ENCODE data around the gene GRIP2. TPM values are rescaled to one million over a fixed set of nuclear protein-coding genes. Genes with fewer than 3 reads are reported as not detected.

Gene GRIP2
- total and polyA plus RNA-seq, 2 donors (not counting 3 experiments of a cell fraction or from before 2014, with no cell fraction given): not detected

- no peaks in the 10 kb centered on the region for H3K4me1 ChIP-seq (ENCODE audit: control insufficient read depth, extremely low read depth, insufficient read depth, low read length)
- BruUV-seq (replicated peaks): no TSS peak
- H3K9me1 ChIP-seq (replicated peaks; ENCODE audit: control insufficient read depth, extremely low read depth, insufficient read depth, low read length): no peaks in the 10 kb centered on the region
- no peak overlapping the region for H3K4me3 ChIP-seq (replicated peaks in 1 of 3; ENCODE audit: insufficient read depth in 1 of 3, low read depth in 1 of 3, low read length in 3 of 3)
- TF ChIP-seq GATA2 (IDR thresholded peaks at IDR 0.05; ENCODE audit: insufficient read depth, insufficient read length, low read depth, low read length): no peak
- no peak for TF ChIP-seq JUN (IDR thresholded peaks at IDR 0.05; ENCODE audit: borderline replicate concordance, insufficient read depth, insufficient read length, low read depth)
- TF ChIP-seq POLR2A (IDR thresholded peaks at IDR 0.05; ENCODE audit: low read depth, low read length): no peak
- TF ChIP-seq EZH2 (IDR thresholded peaks at IDR 0.05; ENCODE audit: borderline replicate concordance, low read depth, low read length, severe bottlenecking): no peak
- TF ChIP-seq FOS (IDR thresholded peaks at IDR 0.05; ENCODE audit: borderline replicate concordance, insufficient read depth, low read length): no peak
- no peak for TF ChIP-seq CTCF (IDR thresholded peaks at IDR 0.05; ENCODE audit: extremely low read depth in 1 of 2, insufficient read depth in 1 of 2, low read depth in 1 of 2, low read length in 2 of 2)
- no peak for TF ChIP-seq MAX (IDR thresholded peaks at IDR 0.05; ENCODE audit: insufficient read depth, insufficient read length)
- no peak for TF ChIP-seq MYC (IDR thresholded peaks at IDR 0.05; ENCODE audit: low read depth, low read length)
- no peak for TF ChIP-seq POLR2AphosphoS5 (IDR thresholded peaks at IDR 0.05; ENCODE audit: insufficient read depth, low read depth, low read length)
- no peaks in the 10 kb centered on the region for H3K36me3 ChIP-seq (ENCODE audit: control insufficient read depth in 2 of 2, extremely low read depth in 1 of 2, insufficient read depth in 2 of 2, low read length in 2 of 2)
- H2AFZ ChIP-seq (ENCODE audit: low read depth, low read length): no peak overlapping the region
- no peaks in the 10 kb centered on the region for H4K20me1 ChIP-seq (replicated peaks; ENCODE audit: control insufficient read depth, extremely low read depth, insufficient read depth, low read length)
- DNase-seq (ENCODE audit: low read depth, low spot score) (no peak), FAIRE-seq (no peak)
- no peaks in the 10 kb centered on the region for H3K9me3 ChIP-seq (replicated peaks; ENCODE audit: control insufficient read depth, insufficient read depth, low read length)
- H3K9ac ChIP-seq (replicated peaks; ENCODE audit: extremely low read depth, insufficient read depth, low read length): no peak overlapping the region
- POLR2A ChIA-PET: no interaction called here
- H3K27me3 ChIP-seq (ENCODE audit: control insufficient read depth in 2 of 2, insufficient read depth in 2 of 2, low read length in 2 of 2): peaks cover 0 to 1% of the 10 kb centered on the region in 2 experiments
- dilution Hi-C loops (cut with MboI; ENCODE audit: extremely low pct_ligation_motif_present, low sequenced_read_pairs): no loop called here
- H3K4me2 ChIP-seq (ENCODE audit: insufficient read depth, low read length): no peak overlapping the region
- no peak overlapping the region for H3K27ac ChIP-seq (ENCODE audit: insufficient read depth, low read depth, low read length)
- CTCF ChIA-PET: interaction anchor here (1.4 kb wide), 1 partner anchor 9 kb away, joined by 4 read pairs; no protein-coding TSS in a partner anchor
- intact Hi-C loops (cut with micrococcal nuclease): no loop called here
- H3K79me2 ChIP-seq (ENCODE audit: control insufficient read depth, insufficient read depth, low read length): no peaks in the 10 kb centered on the region
Observed at GRCh38 chr3:14522129-14522691, 17.9 kb downstream of the GRIP2 start.

Measured in endothelial cell of umbilical vein (primary cell).